Right lung (tissue), 5 donors: ENCODE measurements around the gene IL17D. TPM values are rescaled to one million over a fixed set of nuclear protein-coding genes. Genes with fewer than 3 reads are reported as not detected.

Experiments used
- polyA plus RNA-seq, 5 donors: library from polyadenylated mRNA; unstranded; fragments of 120-200 nt; gene quantifications; one replicate each; pipeline versions ENCODE4 v1.2.1 to v1.2.3, GENCODE V29; 2013; ENCODE audit warnings: inconsistent platforms in 1 of 5, low replicate concordance in 1 of 5; ENCODE audit not compliant: insufficient read length in 5 of 5, insufficient read depth in 1 of 5

The IL17D gene
- polyA plus RNA-seq, 5 donors = 8.0 to 13.3 (median 9.1) TPM

Other genes with a start within 250 kb of the IL17D start
- 10 to 100 TPM; 22.4 to 27.0 (median 24.9) TPM for gene CRYL1, start 177.8 kb upstream of the IL17D start, polyA plus RNA-seq
- gene IFT88, start 136.5 kb upstream of the IL17D start, polyA plus RNA-seq = 10 to 100 TPM; 32.4 to 42.4 (median 34.1) TPM
- 10 to 100 TPM; 12.9 to 16.9 (median 14.6) TPM for gene EEF1AKMT1, start 70.3 kb downstream of the IL17D start, polyA plus RNA-seq
- 10 to 100 TPM; 13.6 to 22.6 (median 20.1) TPM for gene XPO4, start 199.0 kb downstream of the IL17D start, polyA plus RNA-seq